ENCODE results near the gene FHL3.

- TF ChIP-seq, protein P1, sequence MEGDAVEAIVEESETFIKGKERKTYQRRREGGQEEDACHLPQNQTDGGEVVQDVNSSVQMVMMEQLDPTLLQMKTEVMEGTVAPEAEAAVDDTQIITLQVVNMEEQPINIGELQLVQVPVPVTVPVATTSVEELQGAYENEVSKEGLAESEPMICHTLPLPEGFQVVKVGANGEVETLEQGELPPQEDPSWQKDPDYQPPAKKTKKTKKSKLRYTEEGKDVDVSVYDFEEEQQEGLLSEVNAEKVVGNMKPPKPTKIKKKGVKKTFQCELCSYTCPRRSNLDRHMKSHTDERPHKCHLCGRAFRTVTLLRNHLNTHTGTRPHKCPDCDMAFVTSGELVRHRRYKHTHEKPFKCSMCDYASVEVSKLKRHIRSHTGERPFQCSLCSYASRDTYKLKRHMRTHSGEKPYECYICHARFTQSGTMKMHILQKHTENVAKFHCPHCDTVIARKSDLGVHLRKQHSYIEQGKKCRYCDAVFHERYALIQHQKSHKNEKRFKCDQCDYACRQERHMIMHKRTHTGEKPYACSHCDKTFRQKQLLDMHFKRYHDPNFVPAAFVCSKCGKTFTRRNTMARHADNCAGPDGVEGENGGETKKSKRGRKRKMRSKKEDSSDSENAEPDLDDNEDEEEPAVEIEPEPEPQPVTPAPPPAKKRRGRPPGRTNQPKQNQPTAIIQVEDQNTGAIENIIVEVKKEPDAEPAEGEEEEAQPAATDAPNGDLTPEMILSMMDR (IDR thresholded peaks at IDR 0.05), result no peak
- TF ChIP-seq POLR2A (IDR thresholded peaks at IDR 0.05), result no peak
These were observed at the start of gene FHL3 for GRCh38 chr1:38005195-38006007.
